GM18868 (cell line): ENCODE data around the gene TMEM120B.

Experiments
- ATAC-seq: cut with Tn5 transposase; IDR thresholded peaks from one replicate; pipeline ENCODE4 v1.9.1; 2021; ENCODE audit warnings: mild to moderate bottlenecking, moderate library complexity; ENCODE audit not compliant: unreplicated experiment

TMEM120B gene

DNA sequence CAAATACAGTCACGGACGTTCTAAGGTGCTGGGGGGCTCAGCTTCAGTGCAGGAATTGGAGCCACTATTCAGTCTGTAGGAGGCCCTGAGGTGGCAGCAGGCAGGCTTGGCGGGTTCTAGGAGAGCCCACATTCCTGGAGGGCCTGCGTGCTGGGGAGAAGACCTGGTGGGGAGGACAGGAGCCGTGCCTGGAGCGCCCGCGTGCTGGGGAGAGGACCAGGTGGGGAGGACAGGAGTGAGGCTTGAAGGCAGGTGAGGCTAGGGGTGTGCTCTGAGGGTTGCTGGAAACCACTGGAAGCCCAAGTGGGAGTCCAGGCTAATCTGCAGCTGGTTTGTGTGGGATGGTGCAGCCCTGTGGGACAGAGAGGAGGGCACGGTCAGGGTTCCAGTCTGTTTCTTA lies 57.8 kb downstream of the TMEM120B start:
- ATAC-seq = no peak

DNA sequence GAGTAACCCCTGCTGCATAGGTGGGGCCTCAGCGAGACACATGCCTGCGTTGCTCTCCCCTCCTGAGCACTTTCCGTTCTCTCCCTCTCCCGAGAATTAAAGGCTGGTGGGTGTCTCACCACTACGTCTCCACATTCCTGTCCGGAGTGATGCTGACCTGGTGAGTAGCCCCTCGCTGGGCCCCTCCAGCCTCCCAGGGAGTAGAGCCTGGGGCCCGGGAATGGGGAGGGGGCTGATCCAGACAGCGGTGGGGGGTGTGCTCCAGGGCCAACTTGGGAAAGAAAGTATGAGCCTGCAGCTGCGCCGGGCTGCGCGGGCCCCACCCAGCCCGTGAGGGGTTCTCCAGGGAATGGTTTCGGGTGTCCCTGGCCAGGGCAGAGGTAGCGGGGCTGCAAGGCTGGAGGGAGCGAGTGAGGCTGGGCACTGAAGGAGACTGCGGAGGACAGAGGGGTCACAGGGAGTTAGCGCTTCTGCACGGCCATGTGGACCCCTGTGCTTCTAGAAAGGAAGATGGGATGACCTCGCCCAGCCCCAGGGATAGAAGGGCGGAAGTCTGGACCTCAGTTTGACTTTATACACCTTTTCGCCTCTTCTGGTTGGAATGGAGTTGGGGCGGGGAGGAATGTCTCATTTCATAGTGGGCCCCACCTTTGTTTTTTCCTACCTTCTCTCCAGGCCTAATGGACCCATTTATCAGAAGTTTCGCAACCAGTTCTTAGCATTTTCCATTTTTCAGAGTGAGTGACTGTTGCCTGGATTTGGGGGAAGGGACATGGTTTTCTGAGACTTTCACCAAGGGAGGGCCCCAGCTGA lies 58.5 kb downstream of the TMEM120B start:
- no peak for ATAC-seq

DNA sequence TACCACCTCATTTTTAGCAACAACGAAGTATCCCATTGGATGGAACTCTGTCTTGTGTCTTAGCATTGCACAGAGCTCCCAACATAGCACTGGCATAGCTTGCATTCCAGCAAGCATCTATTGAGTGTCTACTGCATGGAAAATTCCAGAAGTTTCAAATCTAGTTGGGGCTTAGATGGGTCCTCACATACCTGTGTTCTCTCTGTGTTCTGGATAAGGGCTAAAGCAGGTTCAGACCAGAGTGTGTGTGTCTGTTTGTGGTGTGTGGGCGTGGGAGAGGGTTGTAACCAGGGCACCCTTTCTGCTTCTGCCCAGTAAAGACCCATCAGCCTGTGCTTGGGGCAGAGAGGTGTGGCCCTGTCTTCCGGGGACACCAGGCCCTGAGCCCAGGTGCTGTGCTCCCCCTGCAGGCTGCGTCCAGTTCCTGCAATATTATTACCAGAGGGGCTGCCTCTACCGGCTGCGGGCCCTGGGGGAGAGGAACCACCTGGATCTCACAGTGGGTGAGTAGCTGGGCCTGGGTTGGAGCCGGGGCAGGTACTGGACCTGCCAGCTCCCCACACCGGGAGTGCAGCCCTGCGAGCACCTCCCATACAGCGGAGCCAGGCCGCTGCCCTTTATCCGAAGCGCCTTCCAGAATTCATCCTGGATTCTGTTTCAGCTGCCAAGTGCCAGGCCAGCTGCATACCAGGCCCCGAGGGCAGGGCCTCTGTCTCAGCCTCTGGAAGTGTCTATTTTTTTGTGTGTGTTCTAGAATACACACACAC lies 60.6 kb downstream of the TMEM120B start:
- peak; percentile 87 for ATAC-seq

DNA sequence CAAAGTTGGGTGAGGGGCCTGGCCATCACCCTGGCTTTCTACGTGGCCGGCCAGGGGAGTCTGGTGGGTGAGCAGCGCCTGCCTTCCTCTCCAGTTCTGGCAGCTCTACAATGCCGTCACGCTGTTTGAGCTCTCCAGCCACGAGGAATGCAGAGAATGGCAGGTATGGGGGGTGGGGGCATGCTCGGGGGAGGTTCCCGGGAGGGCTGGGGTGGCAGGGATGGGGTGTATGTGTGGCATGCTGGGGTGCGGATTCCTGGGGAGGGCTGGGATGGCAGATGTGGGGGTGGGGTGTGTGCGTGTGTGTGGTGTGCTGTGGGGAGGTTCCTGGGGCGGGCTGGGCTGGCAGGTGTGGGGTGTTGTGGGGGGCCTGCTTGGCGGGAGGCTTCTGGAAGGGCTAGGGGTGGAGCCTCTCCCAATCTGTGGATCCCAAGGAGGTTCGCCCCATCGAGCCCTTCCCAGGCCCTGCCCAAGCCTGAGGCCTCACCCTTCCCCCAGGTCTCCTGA lies 62.5 kb downstream of the TMEM120B start:
- no peak for ATAC-seq

DNA sequence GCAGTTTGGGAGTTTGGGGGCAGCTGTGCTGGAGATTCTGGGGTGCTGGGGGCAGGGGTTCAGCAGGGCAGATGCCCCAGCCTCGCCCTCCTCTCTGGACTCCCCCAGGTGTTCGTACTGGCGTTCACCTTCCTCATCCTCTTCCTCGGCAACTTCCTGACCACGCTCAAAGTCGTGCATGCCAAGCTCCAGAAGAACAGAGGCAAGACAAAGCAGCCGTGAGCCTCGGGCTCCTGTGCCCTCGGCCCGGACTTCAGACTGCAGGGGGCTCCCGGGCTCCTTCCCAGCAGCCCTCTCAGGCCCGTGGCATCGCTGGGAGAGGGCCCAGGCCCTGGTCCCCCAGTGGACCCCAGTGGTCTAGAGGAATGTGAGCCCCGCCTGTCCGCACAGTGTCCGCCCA lies 62.9 kb downstream of the TMEM120B start:
- ATAC-seq = no peak

DNA sequence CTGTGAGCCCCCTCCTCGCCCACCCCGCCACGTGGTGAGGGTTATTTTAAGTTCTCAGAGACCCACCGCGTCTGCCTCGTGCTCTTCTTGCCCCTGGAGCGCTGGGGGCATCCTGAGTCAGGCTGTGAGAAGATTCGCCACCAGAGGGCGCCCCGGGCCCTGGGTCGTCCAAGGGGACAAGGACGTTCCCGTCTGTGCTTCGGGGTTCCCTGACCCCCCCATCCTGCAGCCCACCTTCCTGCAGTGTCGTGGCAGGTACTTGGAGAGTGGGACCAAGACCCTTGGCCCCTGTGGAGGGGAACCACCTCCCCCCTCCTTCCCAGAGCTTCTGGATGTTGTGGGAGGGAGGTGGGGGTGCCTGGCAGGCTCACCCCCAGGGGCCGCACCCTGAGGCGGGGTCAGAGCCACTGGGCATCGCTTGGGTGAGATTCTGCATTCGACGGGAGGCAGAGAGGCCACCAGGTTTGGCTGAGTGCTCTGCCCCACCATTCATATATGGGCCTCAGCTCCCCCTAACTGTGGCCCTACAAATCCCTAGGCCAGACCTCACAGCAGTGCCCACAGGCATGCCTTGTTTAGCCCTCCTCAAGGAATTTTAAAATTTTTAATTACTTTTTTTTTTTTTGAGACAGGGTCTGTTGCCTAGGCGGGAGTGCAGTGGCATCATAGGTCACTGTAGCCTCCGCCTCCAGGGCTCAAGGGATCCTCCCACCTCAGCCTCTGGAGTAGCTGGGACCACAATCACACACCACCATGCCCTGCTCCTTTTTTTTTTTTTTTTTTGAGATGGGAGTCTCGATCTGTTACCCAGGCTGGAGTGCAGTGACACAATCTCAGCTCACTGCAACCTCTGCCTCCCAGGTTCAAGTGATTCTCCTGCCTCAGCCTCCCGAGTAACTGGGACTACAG lies 63.9 kb downstream of the TMEM120B start:
- peak; percentile 60 for ATAC-seq

DNA sequence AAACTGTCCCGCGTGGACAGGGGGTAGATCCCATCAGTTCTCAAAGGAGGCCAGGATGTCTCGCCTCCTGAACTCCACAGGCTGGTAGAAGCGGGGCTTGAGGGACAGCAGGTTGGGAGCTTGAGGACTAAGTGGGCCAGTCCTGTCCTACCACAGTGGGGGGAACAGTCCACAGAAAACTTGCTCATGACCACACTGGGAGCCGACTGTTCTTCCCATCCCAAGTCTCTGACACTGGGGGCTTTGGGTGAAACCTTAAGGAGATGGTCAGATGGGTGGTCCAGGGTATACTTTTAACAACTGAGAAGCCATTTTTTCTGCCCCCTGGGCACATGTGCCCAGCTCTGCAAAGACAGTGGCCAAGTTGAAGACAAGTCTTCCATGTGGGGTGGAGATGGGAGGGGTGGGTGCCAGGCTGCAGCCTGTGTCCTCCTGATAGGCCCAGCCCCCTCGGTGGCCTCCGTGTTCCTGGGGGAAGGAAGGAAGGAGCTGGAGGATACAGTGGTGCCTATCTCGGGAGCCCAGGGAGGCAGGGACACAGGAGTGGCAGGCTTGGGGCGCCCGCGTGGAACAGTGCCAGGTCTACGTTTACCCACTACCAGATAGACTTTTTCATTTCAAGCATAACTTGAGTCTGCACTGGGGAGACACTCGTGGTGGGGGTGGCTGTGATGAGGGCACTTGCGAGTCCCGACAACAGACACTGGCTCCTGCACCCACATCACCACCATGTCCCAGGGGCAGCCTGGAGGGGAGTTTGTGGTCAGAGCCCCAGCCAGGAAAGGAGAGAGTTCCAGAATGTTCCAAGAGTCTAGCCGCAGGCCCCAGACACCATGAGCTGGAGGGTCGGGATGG lies 66.2 kb downstream of the TMEM120B start:
- ATAC-seq = no peak

DNA sequence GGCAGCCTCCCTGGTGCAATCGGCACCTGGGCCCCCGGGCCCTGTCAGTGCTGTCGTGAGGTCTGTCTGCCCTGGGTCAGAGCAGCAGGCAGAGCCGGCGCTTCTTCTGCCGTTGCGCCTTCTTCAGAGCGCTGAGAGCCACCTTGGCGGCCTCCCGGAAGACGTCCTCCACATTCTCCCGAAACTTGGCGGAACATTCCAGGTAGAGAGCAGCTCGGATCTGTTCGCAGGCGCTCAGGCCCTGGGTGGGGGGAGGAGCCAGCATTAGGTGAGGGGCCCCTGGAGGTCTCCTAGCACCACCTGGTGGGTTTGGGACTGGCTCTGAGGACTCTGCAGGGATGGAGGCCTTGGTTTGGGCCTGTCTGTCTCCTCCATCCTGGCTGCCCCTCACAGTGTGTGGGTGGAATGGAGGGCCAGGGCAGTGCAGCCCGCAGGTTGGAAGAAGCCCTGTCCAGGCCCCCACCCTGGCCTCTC lies 66.9 kb downstream of the TMEM120B start:
- ATAC-seq = no peak

DNA sequence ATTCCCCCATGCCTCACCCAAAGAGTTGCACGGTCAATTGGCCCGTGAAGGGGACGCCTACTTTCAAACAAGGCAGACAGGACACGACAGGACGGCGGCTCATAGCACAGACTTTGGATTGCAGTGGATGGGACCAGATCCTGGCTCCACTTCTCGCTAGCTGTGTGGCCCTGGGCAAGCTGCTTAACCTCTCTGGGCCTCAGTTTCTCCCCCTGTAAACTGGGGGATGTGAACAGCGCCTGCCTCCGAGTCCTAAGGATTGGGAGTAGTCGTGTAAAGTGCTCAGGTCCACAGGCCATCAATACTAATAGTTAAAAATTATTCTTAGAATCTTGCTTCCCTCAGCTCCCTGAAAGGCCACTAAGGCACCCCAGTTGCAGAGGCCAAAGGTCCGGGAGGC lies 67.9 kb downstream of the TMEM120B start:
- ATAC-seq = no peak

DNA sequence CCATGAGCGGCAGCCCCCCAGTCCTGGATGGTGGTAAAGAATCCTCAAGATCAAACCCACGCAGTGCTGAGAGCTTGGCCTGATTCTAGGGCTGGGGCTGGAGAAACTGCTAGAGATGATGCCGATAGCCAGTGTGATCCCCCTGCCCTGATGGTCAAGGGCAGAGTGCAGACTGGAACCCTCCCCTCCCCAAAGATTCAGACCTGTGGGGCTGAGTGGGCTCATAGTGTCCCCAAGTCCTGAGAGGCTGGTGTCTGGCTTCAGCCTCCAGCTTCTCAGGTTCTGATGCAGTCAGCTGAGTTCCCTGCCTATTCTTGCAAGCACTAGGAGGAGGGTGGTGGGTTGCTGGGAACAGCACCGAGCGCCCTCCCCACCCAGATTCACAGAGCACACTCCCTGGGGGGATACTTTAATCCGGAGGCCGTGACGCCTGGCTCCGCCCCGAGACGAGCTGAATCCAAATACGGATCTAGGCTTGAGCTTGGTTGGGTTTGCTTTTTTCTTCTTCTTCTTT lies 69.0 kb downstream of the TMEM120B start:
- peak; percentile 24 for ATAC-seq

DNA sequence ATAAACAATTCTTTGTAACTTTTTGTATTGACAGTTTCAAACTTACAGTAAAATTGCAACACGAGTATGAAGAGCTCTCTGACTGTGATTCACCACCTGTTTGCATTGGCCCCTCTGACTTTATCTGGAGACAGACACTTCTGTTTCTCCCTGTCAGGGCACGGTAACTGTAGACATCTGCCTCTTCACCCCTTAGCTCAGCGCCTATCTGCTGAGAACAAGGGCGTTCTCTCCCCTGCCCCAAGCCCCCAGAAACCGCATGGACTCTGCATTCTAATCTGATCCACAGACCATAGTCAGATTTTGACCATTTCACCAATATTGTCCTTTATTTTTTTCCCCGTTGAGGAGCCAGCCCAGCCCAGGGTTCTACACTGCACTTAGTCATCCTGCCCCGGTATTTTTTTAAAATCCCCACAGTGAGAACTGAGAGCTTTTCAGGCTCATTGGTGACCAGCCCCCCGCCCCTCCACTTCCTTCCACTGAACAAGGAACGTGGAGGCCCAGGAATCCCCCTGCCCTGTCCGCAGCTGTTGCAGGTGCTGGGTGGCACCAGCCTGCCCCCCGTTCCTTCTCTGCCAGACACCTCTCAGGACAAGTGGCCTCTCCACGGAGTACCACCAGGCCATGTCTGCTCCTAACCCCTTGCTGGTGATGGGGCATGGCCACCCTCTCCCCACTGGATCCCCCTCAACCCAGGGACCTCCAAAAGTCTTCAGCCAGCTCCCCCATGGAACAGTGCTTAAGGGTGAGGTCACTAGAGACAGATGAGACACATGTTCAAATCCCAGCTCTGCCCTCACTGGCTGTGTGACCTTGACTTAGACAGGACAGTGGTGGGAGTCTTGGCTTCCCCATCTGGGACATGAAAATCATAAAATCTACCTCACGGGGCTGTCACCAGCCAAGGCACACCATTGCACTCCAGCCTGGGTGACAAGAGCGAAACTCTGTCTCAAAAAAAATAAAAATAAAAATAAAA lies 69.7 kb downstream of the TMEM120B start:
- peak; percentile 72 for ATAC-seq

DNA sequence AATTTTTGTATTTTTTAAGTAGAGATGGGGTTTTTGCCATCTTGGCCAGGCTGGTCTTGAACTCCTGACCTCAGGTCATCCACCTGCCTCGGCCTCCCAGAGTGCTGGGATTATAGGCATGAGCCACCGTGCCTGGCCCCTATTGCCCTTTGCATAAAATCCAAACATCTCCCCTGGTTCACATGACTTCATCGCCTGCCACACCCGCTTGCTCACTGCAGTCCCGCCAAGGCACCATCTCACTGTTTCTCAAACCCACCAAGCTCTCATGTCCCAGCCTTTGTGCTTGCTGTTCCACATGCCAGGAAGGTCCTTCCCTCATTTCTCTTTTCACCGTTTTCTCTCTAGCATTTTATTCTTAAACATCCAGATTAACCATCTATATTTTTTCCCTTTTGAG lies 71.2 kb downstream of the TMEM120B start:
- ATAC-seq = no peak

DNA sequence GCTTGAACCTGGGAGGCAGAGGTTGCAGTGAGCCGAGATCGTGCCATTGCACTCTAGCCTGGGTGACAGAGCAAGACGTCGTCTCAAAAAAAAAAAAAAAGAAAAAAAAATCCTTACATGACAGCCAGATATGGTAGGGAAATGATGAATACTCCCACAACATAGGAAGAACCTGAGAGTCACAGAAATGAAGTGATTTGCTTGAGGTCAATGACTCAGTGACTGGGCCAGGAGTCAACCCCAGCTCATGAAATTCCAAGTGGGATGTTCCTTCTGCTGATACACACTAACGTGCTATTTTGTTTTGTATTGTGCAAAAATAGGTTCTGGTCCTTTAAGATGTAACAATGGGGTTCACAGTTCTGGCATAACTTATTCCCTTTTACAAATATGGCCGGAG lies 71.9 kb downstream of the TMEM120B start:
- ATAC-seq = no peak

DNA sequence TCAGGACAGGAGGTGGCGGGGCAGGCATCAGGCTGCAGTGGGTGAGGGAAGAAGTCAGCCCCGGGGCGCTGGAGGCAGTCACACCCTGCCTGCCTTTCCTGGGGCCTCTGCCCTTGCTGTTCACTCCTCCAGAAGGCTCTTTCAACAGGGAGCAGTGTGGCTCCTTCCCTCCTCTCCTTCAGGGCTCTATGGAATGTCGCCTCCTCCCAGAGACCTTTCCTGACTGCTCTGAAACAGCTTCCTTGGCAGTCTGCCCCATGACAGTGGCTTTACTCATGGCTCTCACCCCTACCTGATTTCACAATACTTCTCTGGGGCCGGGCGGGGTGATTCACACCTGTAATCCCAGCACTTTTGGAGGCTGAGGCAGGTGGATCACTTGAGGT lies 73.9 kb downstream of the TMEM120B start:
- ATAC-seq = no peak

DNA sequence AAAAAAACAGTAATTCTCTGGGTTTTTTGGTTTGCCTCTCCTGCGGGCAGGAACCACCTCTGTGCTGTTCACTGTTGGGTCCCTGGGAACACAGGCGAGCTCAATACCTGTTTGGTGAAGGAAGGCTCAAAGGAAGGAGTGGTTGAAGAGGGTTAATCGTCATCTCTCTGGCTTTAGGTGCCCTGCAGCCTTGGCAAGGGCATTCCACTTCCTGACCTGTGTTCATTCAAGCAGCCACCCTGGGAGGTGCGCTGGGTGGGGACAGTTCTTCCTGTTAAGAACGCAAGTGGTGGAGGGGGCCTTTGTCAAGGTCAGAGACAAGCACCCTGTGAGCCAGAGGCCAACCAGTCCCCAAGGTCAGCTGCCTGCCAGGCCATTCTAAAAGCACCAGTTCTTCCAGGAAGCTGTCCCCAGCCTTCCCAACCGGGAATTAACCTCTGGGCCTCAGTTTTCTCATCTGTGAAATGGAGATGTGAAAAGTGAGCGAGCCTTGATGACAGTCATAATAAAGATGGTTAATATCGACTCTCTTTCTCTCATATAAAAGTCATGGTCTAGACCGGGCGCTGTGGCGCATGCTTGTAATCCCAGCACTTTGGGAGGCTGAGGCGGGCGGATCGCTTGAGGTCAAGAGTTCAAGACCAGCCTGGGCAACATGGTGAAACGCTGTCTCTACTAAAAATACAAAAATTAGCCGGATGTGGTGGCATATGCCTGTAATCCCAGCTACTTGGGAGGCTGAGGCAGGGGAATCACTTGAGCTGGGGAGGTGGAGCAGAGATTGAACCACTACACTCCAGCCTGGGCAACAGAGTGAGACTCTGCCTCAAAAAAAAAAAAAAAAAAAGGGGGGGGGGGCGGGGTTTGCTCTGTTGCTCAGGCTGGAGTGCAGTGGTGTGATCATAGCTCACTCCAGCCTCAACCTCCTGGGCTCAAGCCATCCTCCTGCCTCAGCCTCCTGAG lies 74.8 kb downstream of the TMEM120B start:
- no peak for ATAC-seq

DNA sequence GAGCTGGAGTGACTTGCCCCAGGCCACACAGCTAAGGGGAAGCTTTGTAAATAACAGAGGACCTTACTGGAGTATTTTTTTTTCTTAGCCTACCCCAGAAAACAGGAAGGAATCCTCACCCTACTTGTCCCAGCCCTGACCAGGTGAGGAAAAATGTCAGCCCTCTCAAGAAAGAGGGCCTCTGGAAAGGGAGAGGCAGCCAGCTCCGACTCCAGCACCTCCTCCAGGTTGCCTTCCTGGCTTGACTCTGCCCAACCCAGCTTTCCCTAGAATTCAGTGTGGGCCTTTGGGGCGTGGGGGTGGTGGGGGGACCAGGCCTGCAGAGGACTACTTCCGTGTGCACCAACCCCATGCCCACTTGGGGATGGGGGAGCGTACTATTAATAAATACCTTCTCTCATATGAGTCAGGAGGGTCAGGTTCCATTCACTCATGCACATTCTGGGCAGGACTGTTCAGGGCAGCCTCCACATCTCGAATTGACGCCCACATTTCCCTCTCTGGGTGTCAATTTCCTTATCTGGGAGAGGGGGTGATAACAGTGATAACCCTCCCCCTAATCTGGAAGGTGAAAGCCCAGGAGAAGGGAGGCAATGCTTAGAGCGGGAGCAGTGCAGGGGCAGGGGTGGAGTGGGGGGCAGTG lies 75.7 kb downstream of the TMEM120B start:
- no peak for ATAC-seq

DNA sequence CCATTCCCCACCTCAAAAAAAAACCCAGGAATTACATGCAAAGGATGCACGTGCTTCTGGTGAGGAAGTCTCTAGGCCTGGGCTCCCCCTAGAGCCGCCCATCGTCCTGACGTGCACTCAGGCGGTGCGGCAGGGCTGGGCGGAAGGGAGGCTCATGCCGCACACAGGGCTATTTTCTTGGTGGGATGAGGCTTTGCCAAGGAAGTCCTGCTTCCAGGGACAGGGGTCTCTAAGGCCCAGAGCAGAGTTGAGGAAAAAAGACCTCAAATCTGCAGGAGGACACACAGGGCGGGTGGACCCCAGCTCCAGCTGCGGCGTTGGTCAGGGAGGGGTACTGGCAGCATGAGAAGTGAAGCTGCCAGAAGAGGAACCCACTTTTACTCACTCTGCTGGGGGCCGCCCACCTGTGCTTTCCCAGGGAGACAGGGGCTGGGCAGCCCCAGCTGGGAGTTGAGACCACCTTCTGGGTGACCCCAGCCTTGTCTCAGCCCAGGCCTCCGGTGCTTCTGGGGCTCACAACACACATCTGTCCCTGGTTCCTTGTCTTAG lies 76.8 kb downstream of the TMEM120B start:
- ATAC-seq = peak; percentile 20
